Measurements from ENCODE around the gene TRPM4. TPM values are rescaled to one million over a fixed set of nuclear protein-coding genes. Genes with fewer than 3 reads are reported as not detected.

Gene TRPM4
- 10 to 100 TPM in 5 of 7 donors, 1 to 10 TPM in 2; 3.6 to 28.7 (median 13.2) TPM for total RNA-seq
- polyA plus RNA-seq, result 10 to 100 TPM in 1 of 3 donors, 1 to 10 TPM in 2; 3.3 to 18.7 (median 4.6) TPM
- long read RNA-seq, donor 1, full-length matches to known transcripts, result 1 of 1 reads
- long read RNA-seq, donor 1, partial matches to known transcripts, result 0 of 1 reads
- long read RNA-seq, donor 1, other reads (novel, unspliced or antisense), result 0 of 1 reads
- long read RNA-seq, donor 2, result 0 reads

DNA sequence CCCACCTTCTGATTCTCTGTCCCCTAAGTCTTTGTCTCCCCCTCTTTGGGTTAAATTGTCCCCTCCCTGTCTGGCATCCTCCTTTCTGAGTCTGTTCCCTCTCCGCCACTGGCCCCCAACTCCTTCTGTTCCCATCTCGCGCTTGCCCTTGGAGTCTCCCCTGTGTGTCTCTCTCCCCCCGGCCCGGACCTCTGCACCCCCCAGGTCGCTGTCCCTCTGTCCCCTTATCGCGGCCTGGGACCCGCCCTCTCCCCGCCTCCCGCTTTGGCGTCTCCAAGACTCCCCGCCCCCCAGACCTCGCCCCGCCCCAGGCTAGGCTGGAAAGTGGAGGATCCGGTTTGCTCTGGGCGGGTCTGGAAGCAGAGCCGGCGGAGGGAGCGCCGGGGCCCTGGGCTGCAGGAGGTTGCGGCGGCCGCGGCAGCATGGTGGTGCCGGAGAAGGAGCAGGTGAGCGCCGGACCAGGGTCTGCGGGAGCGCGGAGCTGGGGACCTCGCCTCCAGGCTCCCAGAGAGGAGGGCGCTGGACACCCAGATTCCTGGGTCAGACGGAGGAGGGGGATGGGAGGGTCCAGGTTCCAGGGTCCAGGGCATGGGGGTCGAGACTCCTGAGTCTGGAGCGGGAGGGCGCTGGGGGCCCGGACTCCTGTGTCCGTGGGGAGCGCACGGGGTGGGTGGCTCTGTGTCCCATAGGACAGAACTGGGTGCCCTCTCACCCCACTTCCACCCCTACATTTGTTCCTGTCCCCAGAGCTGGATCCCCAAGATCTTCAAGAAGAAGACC lies at the start of gene TRPM4:
Gene TRPM4 (plus strand): TSS at position 348 of the 780 bp plus-strand sequence. CDS start 75 bp downstream, at position 423.
- H3K36me3 ChIP-seq, result no peaks in the 10 kb centered on the region
- peaks cover 0 to 51% (median 10%) of the 10 kb centered on the region in 7 donors for H3K27me3 ChIP-seq (replicated peaks in 1 of 7)
- WGBS, 5 donors, result 1 to 2% (median 2%) methylated on average over 31 to 41 of the region's 41 CpGs
- peak within 1 kb of the TSS in 7 of 8 donors; percentile 1 to 75 (median 51) for H3K27ac ChIP-seq
- H3K9me3 ChIP-seq, result no peaks in the 10 kb centered on the region
- TF ChIP-seq POLR2A (IDR thresholded peaks at IDR 0.05) (no peak), POLR2AphosphoS5 (IDR thresholded peaks at IDR 0.05) (peak; percentile 36 to 81 (median 78))
- peaks cover 3 to 24% (median 14%) of the 10 kb centered on the region in 6 donors for H3K4me1 ChIP-seq
- intact Hi-C loops (cut with DNase I; ENCODE audit: low total_unique reads), result no loop called here
- peak within 1 kb of the TSS; percentile 33 to 79 (median 56) for H3K4me3 ChIP-seq
- DNase-seq, result peak; percentile 86

GRCh38 chr19:49109051-49109450 lies 48.5 kb upstream of the TRPM4 start:
- 83 to 89% (median 85%) methylated on average over 5 of the region's 5 CpGs for WGBS, 5 donors
- H3K27ac ChIP-seq, result no peak overlapping the region
- no peak overlapping the region for H3K4me3 ChIP-seq
- intact Hi-C loops (cut with DNase I; ENCODE audit: low total_unique reads), result no loop called here
- no peaks in the 10 kb centered on the region for H3K9me3 ChIP-seq
- H3K27me3 ChIP-seq (replicated peaks in 1 of 7), result no peaks in the 10 kb centered on the region
- H3K4me1 ChIP-seq, result peaks cover 6 to 14% (median 10%) of the 10 kb centered on the region in 6 donors
- peaks cover 0 to 58% (median 53%) of the 10 kb centered on the region in 6 donors for H3K36me3 ChIP-seq
- TF ChIP-seq CTCF (IDR thresholded peaks at IDR 0.05 in 8 of 11, conservative IDR thresholded peaks at IDR 0.05 in 3 of 11) (no peak), POLR2AphosphoS5 (IDR thresholded peaks at IDR 0.05) (peak; percentile 8 to 51 (median 24)), POLR2A (IDR thresholded peaks at IDR 0.05) (no peak)
- DNase-seq, result no peak

DNA sequence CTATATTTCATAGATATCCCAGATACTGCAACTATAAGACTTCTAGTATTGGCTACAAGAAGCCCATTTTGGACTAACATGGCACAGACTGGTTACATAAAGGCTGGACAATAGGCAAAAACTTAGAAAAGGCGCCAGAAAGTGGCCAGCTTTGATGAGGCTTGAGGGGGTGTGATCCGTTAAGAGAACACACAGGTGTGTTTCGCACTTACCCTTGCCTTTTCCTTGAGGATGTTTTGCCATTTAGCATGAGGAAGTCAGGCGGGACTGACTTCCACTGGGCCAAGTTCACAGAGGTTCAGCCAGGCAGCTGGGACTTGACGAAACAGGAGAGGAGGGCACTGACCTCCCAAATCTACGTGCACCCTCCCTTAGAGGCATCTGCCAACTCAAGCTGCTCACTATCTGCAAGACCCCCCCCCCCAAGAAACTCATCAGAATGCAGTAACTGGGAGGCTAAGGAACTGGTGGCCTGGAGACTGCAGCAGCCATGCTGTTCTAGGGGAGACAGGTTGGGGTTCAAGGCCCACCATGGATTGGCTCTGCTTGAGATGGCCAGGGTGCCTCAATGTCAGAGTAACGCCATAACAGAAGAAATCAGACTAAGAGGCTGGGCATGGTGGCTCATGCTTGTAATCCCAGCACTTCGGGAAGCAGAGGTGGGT lies 47.9 kb upstream of the TRPM4 start:
- Histone ChIP-seq H3K4me1 (peaks cover 6 to 17% (median 11%) of the 10 kb centered on the region in 6 donors), H3K27me3 (replicated peaks in 1 of 7) (no peaks in the 10 kb centered on the region), H3K36me3 (peaks cover 0 to 52% (median 46%) of the 10 kb centered on the region in 6 donors), H3K9me3 (no peaks in the 10 kb centered on the region), H3K4me3 (no peak overlapping the region), H3K27ac (no peak overlapping the region)
- peak in 1 of 3 donors; percentile 22 for TF ChIP-seq POLR2AphosphoS5 (IDR thresholded peaks at IDR 0.05)
- no peak for TF ChIP-seq CTCF (IDR thresholded peaks at IDR 0.05 in 8 of 11, conservative IDR thresholded peaks at IDR 0.05 in 3 of 11)
- intact Hi-C loops (cut with DNase I; ENCODE audit: low total_unique reads), result no loop called here
- no peak for DNase-seq
- WGBS, 5 donors, result 81 to 95% (median 90%) methylated on average over 8 of the region's 8 CpGs

DNA sequence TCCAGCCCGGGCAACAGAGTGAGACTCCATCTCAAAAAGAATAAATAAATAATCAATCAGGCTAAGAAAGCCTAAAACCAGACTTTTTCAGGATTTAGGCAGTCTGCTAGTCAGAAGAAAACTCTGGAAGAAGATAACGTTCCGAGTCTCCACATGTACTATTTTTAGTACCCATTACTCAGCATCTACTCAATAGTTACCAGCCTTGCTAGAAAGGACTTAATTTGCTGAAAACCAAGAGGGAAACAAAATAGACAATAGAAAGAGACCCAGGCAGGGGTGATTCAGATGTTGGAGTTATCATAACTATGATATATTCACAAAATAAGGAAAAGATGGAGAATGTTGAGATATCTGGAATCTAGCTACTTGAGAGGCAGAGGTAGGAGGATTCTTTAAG lies 47.0 kb upstream of the TRPM4 start:
- Histone ChIP-seq H3K4me1 (peaks cover 7 to 23% (median 18%) of the 10 kb centered on the region in 6 donors), H3K4me3 (no peak overlapping the region), H3K36me3 (peaks cover 0 to 43% (median 38%) of the 10 kb centered on the region in 6 donors), H3K27ac (no peak overlapping the region), H3K27me3 (replicated peaks in 1 of 7) (no peaks in the 10 kb centered on the region), H3K9me3 (no peaks in the 10 kb centered on the region)
- DNase-seq, result no peak
- 45 to 64% (median 56%) methylated on average over 3 of the region's 3 CpGs for WGBS, 5 donors
- TF ChIP-seq POLR2AphosphoS5 (IDR thresholded peaks at IDR 0.05) (no peak), POLR2A (IDR thresholded peaks at IDR 0.05) (no peak), CTCF (IDR thresholded peaks at IDR 0.05 in 8 of 11, conservative IDR thresholded peaks at IDR 0.05 in 3 of 11) (no peak)
- intact Hi-C loops (cut with DNase I; ENCODE audit: low total_unique reads), result no loop called here
